HFFc6 (cell line): Measurements from ENCODE around the gene CDK1. TPM values are rescaled to one million over a fixed set of nuclear protein-coding genes. Genes with fewer than 3 reads are reported as not detected.
A peak's percentile ranks its signal among the peaks of the same experiment; 100 is the strongest.

Experiments used
- DNase-seq: peaks from one replicate; pipeline ENCODE4 v3.0.0-alpha.2; 2018
- H3K27ac Mint-ChIP-seq: 2 replicates; pipeline ENCODE4 v1.8.0; 2020; ENCODE audit warnings: mild to moderate bottlenecking, mixed read lengths
- H3K27me3 Mint-ChIP-seq: 2 replicates; pipeline ENCODE4 v1.8.0; 2021; ENCODE audit warnings: mild to moderate bottlenecking, moderate library complexity, mixed read lengths; ENCODE audit not compliant: insufficient read depth
- H3K36me3 Mint-ChIP-seq: 2 replicates; pipeline ENCODE4 v1.8.0; 2021; ENCODE audit warnings: low read depth, mixed read lengths
- H3K4me1 Mint-ChIP-seq: 2 replicates; pipeline ENCODE4 v1.8.0; 2020; ENCODE audit warnings: low read depth, mixed read lengths
- H3K4me3 Mint-ChIP-seq: 2 replicates; pipeline ENCODE4 v1.8.0; 2020; ENCODE audit warnings: mild to moderate bottlenecking, moderate library complexity, mixed read lengths
- H3K9me3 Mint-ChIP-seq: 2 replicates; pipeline ENCODE4 v1.8.0; 2020; ENCODE audit warnings: mild to moderate bottlenecking, mixed read lengths
- total RNA-seq, 6 experiments: library from RNA; stranded (reverse); fragmentation: NEBNext Ultra II Directional; extraction: Animal tissue kit (Norgen Biotek cat#: 25700); gene quantifications; 2 replicates in 1 of 6; 3 replicates in 5 of 6; pipeline ENCODE4 v1.2.3, GENCODE V29; 2021
- TF ChIP-seq, protein P1 (sequence below): fragments of 200-600 bp; sonication (generic); IDR thresholded peaks from 2 replicates; pipeline ENCODE4 v1.5.0; 2021; ENCODE audit warnings: antibody characterized with exemption, mild to moderate bottlenecking

The CDK1 gene
- total RNA-seq, 6 experiments from 2014 or later = 18.3 to 43.0 (median 38.5) TPM

GRCh38 chr10:60789340-60789739 is 11.1 kb downstream of the CDK1 start:
- no peaks in the 10 kb centered on the region; the same call in 1 of the 2 replicates for H3K27me3 Mint-ChIP-seq
- H3K4me1 Mint-ChIP-seq = peaks cover 63% of the 10 kb centered on the region
- no peak overlapping the region for H3K4me3 Mint-ChIP-seq
- TF ChIP-seq, protein P1, sequence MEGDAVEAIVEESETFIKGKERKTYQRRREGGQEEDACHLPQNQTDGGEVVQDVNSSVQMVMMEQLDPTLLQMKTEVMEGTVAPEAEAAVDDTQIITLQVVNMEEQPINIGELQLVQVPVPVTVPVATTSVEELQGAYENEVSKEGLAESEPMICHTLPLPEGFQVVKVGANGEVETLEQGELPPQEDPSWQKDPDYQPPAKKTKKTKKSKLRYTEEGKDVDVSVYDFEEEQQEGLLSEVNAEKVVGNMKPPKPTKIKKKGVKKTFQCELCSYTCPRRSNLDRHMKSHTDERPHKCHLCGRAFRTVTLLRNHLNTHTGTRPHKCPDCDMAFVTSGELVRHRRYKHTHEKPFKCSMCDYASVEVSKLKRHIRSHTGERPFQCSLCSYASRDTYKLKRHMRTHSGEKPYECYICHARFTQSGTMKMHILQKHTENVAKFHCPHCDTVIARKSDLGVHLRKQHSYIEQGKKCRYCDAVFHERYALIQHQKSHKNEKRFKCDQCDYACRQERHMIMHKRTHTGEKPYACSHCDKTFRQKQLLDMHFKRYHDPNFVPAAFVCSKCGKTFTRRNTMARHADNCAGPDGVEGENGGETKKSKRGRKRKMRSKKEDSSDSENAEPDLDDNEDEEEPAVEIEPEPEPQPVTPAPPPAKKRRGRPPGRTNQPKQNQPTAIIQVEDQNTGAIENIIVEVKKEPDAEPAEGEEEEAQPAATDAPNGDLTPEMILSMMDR = no peak
- peaks cover 26% of the 10 kb centered on the region for H3K36me3 Mint-ChIP-seq
- no peak overlapping the region for H3K27ac Mint-ChIP-seq
- DNase-seq = no peak
- H3K9me3 Mint-ChIP-seq = no peaks in the 10 kb centered on the region

GRCh38 chr10:60794953-60795352 is 16.7 kb downstream of the CDK1 start:
- peaks cover 20% of the 10 kb centered on the region for H3K36me3 Mint-ChIP-seq
- no peak for DNase-seq
- no peaks in the 10 kb centered on the region; the same call in 1 of the 2 replicates for H3K27me3 Mint-ChIP-seq
- H3K4me3 Mint-ChIP-seq = no peak overlapping the region
- H3K9me3 Mint-ChIP-seq = no peaks in the 10 kb centered on the region
- H3K27ac Mint-ChIP-seq = no peak overlapping the region
- TF ChIP-seq, protein P1 = no peak
- H3K4me1 Mint-ChIP-seq = peaks cover 40% of the 10 kb centered on the region

DNA sequence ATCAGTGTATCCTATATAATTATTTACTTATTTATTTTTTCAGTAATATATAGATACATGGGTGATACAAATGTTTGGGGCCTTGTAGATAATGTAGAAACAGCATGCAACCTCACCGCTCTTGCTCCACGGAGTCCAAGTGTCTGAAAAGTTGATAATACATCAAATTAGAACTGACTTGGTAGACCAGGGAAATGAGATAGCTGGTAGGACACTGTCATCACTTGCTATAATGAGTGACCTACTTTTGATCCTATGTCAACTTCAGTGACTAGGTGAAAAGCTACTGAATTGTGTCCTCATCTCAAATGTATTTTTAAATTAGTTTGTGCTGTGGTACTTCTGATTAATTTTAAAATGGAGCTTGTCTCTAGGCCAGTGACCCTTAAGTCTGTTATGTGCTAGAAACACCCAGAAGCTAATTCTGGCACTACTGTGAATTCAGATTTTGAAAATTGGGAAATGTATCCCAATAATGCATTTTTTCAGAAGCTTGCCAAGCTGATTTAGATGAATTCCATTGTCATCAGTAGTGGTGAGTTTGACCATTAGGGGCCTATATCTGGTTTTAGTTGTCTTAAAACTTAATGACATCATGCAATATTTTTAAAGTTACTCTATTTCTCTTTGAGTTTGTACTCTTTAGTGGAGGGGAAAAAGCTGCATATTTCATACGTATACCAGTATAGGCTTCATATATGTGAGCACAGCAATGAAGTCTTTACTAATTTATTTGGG is 17.4 kb downstream of the CDK1 start:
- peaks cover 40% of the 10 kb centered on the region for H3K4me1 Mint-ChIP-seq
- TF ChIP-seq, protein P1 = no peak
- no peak overlapping the region for H3K4me3 Mint-ChIP-seq
- H3K9me3 Mint-ChIP-seq = no peaks in the 10 kb centered on the region
- DNase-seq = no peak
- peaks cover 20% of the 10 kb centered on the region for H3K36me3 Mint-ChIP-seq
- no peaks in the 10 kb centered on the region for H3K27me3 Mint-ChIP-seq
- no peak overlapping the region for H3K27ac Mint-ChIP-seq

DNA sequence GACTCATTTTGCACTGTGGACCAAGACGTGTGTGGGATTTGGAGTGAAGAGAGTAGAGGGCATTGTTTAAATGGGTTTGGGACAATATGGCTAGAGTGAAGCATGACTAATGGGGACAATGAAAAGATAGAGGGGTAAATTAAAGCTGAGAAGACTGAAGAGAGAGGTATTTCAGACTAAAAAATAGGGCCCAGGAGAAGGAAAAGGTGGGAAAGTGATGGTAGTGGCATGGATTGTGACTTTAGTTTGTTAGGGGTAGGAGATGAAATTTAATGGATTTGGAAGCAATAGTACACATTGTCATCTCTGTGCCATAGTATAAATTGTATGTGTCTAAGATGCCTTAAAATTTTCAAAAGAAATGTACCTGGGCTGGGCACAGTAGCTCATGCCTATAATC is 18.2 kb downstream of the CDK1 start:
- no peak for DNase-seq
- TF ChIP-seq, protein P1 = no peak
- Mint-ChIP-seq H3K9me3 (no peaks in the 10 kb centered on the region), H3K36me3 (peaks cover 20% of the 10 kb centered on the region), H3K27me3 (no peaks in the 10 kb centered on the region), H3K4me1 (peaks cover 40% of the 10 kb centered on the region), H3K4me3 (no peak overlapping the region), H3K27ac (peak overlapping the region; percentile 44)

GRCh38 chr10:60797200-60797599 is 18.9 kb downstream of the CDK1 start:
- H3K4me1 Mint-ChIP-seq = peaks cover 44% of the 10 kb centered on the region
- TF ChIP-seq, protein P1 = no peak
- no peaks in the 10 kb centered on the region for H3K27me3 Mint-ChIP-seq
- H3K9me3 Mint-ChIP-seq = no peaks in the 10 kb centered on the region
- peaks cover 20% of the 10 kb centered on the region for H3K36me3 Mint-ChIP-seq
- H3K27ac Mint-ChIP-seq = peak overlapping the region; percentile 19; the same call in 1 of the 2 replicates
- no peak overlapping the region for H3K4me3 Mint-ChIP-seq
- DNase-seq = no peak
